AG04450 (cell line): ENCODE data around the gene C16orf78. TPM values are rescaled to one million over a fixed set of nuclear protein-coding genes. Genes with fewer than 3 reads are reported as not detected.

Experiments used
- CTCF ChIA-PET: fragments of 300-600, 350-600 bp; formaldehyde crosslinking; extraction: SDS; loops from one replicate; lab custom pipeline; 2022; ENCODE audit warnings: antibody characterized with exemption, inconsistent platforms; lab: Charles Lee
- POLR2A ChIA-PET: fragments of 350-600 bp; formaldehyde crosslinking; extraction: SDS; loops from one replicate; lab custom pipeline; 2021; ENCODE audit warnings: antibody characterized with exemption, inconsistent platforms; lab: Yijun Ruan, JAX
- DNase-seq: peaks from one replicate; pipeline ENCODE4 v3.0.0-alpha.2; 2011; ENCODE audit warnings: low read depth, low spot score
- H3K27ac ChIP-seq: one replicate; pipeline ENCODE4 v1.5.1; 2012; ENCODE audit warnings: low read depth, low read length, control low read depth
- H3K27me3 ChIP-seq: one replicate; pipeline ENCODE4 v1.6.0; 2012; ENCODE audit warnings: low read length; ENCODE audit not compliant: control insufficient read depth, insufficient read depth
- H3K4me3 ChIP-seq: 2 replicates; pipeline ENCODE4 v1.5.1; 2011; ENCODE audit warnings: mild to moderate bottlenecking, low read depth, low read length, control low read depth
- H3K9me3 ChIP-seq: 2 replicates; pipeline ENCODE4 v1.5.1; 2012; ENCODE audit warnings: low read length; ENCODE audit not compliant: control insufficient read depth, insufficient read depth
- polyA plus RNA-seq: library from polyadenylated mRNA; depleted of rRNA; stranded (reverse); fragments of >200 nt; gene quantifications from 2 replicates; pipeline ENCODE4 v1.2.3, GENCODE V29; 2011
- TF ChIP-seq, protein P1 (sequence below): IDR thresholded peaks from 2 replicates; pipeline ENCODE4 v1.5.1; 2011; ENCODE audit warnings: low read depth, low read length, control low read depth, inconsistent platforms

Gene C16orf78
- polyA plus RNA-seq, 1 experiment = not detected

DNA sequence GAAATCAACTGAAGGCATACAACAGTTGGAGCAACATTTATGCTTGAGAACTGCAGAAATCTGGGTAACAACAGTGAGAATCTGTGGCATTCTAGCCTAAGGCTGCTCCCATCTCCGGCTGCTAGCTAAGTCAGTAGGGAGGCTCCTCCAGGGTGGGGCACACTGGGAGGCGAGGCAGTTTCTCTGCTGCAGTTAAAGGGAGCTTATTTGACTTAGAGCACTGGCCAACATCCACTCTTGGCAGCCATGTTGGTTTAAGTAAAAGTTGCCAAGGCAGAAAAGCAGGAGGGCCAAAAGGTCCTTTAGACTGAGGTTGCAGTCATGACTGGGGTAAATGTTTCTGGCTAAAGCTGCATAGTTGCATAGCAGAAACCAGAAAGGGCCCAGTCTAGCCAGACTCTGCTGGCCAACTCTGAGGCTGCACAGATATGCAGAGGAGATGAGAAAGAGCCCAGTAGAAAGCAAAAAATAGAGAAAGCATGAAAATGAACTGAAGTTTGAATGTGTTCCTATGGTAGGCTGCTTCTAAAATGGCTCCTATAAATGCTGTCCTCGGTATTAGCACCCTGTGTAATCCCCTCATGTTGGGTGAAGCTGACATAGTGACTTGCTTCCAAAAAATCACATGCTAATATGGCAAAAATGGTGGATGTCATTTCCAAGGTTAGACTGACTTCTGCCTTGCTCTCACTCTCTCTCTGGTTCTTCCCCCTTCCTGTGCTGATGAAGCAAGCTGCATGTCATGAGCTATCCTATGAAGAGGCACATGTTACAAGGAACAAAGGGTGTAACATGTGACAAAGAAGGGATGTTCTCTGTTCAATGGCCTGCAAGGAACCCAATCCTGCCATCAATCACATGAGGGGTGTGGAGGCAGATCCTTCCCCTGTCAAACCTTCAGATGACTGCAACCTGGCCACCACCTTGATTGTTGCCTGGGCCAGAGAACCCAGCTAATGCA is 3.7 kb upstream of the C16orf78 start:
- TF ChIP-seq, protein P1, sequence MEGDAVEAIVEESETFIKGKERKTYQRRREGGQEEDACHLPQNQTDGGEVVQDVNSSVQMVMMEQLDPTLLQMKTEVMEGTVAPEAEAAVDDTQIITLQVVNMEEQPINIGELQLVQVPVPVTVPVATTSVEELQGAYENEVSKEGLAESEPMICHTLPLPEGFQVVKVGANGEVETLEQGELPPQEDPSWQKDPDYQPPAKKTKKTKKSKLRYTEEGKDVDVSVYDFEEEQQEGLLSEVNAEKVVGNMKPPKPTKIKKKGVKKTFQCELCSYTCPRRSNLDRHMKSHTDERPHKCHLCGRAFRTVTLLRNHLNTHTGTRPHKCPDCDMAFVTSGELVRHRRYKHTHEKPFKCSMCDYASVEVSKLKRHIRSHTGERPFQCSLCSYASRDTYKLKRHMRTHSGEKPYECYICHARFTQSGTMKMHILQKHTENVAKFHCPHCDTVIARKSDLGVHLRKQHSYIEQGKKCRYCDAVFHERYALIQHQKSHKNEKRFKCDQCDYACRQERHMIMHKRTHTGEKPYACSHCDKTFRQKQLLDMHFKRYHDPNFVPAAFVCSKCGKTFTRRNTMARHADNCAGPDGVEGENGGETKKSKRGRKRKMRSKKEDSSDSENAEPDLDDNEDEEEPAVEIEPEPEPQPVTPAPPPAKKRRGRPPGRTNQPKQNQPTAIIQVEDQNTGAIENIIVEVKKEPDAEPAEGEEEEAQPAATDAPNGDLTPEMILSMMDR = no peak
- ChIA-PET POLR2A (no interaction called here), CTCF (no interaction called here)

GRCh38 chr16:49376206-49376605 is 2.6 kb downstream of the C16orf78 start:
- Histone ChIP-seq H3K27ac (no peak overlapping the region), H3K9me3 (no peaks in the 10 kb centered on the region), H3K4me3 (no peak overlapping the region), H3K27me3 (no peaks in the 10 kb centered on the region)
- CTCF ChIA-PET = no interaction called here
- POLR2A ChIA-PET = no interaction called here
- no peak for DNase-seq
- TF ChIP-seq, protein P1 = no peak

More for the DNA sequence above, 3.7 kb upstream of the C16orf78 start:
- Histone ChIP-seq H3K9me3 (no peaks in the 10 kb centered on the region), H3K27ac (no peak overlapping the region), H3K27me3 (no peaks in the 10 kb centered on the region), H3K4me3 (no peak overlapping the region)
- no peak for DNase-seq

DNA sequence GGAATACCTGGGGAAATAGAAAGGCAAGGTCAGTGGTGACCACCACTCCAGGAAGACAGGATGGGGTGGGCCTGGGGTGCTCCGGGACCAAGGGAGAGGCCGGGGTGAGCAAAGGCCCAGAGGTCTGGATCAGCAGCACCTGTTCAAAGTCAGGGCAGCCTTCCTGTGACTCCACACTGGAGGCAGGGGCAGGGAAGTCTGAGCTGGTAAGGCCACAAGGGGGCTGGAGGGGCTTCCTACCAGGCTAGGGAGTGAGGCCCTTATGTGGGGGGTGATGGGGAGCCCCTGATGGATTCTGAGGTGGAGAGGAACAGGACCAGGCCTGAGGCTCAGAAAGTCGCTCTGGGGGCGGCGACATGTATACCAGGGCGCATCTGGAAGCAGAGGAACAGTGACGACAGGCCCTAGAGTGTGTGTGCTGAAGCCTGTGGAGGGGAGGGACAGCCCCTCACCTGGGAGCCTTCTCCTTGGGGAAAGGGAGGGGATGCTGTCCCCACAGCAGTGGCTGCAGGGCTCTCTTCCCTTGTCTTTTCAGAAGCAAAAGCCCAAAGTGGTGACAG is 3.7 kb downstream of the C16orf78 start:
- TF ChIP-seq, protein P1 = no peak
- Histone ChIP-seq H3K27ac (no peak overlapping the region), H3K4me3 (no peak overlapping the region), H3K9me3 (no peaks in the 10 kb centered on the region), H3K27me3 (no peaks in the 10 kb centered on the region)
- DNase-seq = no peak
- POLR2A ChIA-PET = no interaction called here
- CTCF ChIA-PET = no interaction called here

DNA sequence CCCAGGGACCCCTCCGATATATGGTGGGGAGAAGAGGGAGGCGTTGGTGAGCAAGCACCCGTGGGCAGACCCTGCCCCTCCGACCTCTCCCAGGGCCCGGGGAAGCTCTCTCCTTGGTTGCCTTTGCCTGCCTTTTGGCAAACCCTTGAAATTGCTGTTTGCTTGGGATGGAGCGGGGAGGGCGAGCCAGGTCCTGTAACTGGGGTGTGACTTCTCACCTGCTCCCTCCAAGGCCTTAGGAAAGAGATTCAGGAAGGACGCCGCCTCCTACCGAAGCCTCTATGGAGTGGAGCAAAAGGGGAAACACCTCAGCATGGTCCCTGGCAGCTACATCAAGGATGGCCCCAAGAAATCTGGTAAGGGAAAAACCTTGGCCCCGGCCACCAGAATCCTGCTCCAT is 4.6 kb downstream of the C16orf78 start:
- Histone ChIP-seq H3K27me3 (no peaks in the 10 kb centered on the region), H3K9me3 (no peaks in the 10 kb centered on the region), H3K4me3 (no peak overlapping the region), H3K27ac (no peak overlapping the region)
- CTCF ChIA-PET = no interaction called here
- POLR2A ChIA-PET = no interaction called here
- TF ChIP-seq, protein P1 = no peak
- DNase-seq = no peak

DNA sequence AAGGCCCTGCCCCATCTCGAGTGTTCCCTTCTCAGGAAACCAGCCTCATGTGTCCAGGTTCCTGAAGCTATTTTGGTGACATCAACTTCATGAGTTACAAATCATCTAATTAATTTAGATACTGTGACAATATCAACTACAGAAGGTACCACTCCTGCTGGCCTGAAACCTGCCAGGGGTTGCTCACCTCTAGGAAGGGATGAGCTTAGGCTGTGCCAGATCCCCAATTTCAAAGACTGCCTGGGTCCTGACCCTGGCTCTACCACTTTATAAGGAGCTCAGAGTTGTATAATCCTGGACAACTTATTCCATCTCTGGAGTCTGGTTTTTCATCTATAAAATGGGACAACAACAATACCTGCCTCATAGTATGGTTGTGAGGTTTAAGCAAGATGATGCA is 5.2 kb downstream of the C16orf78 start:
- no peak overlapping the region for H3K4me3 ChIP-seq
- H3K9me3 ChIP-seq = no peaks in the 10 kb centered on the region
- DNase-seq = no peak
- H3K27me3 ChIP-seq = no peaks in the 10 kb centered on the region
- TF ChIP-seq, protein P1 = no peak
- ChIA-PET CTCF (no interaction called here), POLR2A (interaction anchor here (0.6 kb wide), 1 partner anchor 1077 kb away, joined by 3 read pairs; no protein-coding TSS in a partner anchor)
- no peak overlapping the region for H3K27ac ChIP-seq
